Calu3 (cell line): ENCODE results near the gene HPD. TPM values are rescaled to one million over a fixed set of nuclear protein-coding genes. Genes with fewer than 3 reads are reported as not detected.

Experiments
- BruUV-seq: library from RNA; stranded (reverse); fragments of 400-500 nt; replicated peaks from 2 replicates; lab custom pipeline; 2021; lab: Mats Ljungman, UMichigan
- CTCF ChIA-PET: fragments of 300-600 bp; sonication (Branson Sonifier 250); formaldehyde crosslinking; loops from one replicate; lab custom pipeline; 2022; ENCODE audit warnings: antibody characterized with exemption; lab: Charles Lee
- DNase-seq: peaks from one replicate; pipeline ENCODE4 v3.0.0; 2022
- H3K27ac Mint-ChIP-seq: one replicate; pipeline ENCODE4 v1.8.0; 2022; ENCODE audit warnings: mixed read lengths; ENCODE audit not compliant: unreplicated experiment
- H3K27me3 Mint-ChIP-seq: one replicate; pipeline ENCODE4 v1.8.0; 2022; ENCODE audit warnings: mixed read lengths; ENCODE audit not compliant: unreplicated experiment
- H3K36me3 Mint-ChIP-seq: one replicate; pipeline ENCODE4 v1.8.0; 2022; ENCODE audit warnings: mild to moderate bottlenecking, moderate library complexity, mixed read lengths; ENCODE audit not compliant: insufficient read depth, unreplicated experiment
- H3K4me1 Mint-ChIP-seq: one replicate; pipeline ENCODE4 v1.8.0; 2022; ENCODE audit warnings: mild to moderate bottlenecking, low read depth, mixed read lengths; ENCODE audit not compliant: unreplicated experiment
- H3K4me3 Mint-ChIP-seq: one replicate; pipeline ENCODE4 v1.8.0; 2022; ENCODE audit warnings: mild to moderate bottlenecking, low read depth, moderate library complexity, mixed read lengths; ENCODE audit not compliant: unreplicated experiment
- H3K9me3 Mint-ChIP-seq: one replicate; pipeline ENCODE4 v1.8.0; 2022; ENCODE audit warnings: low read depth, mixed read lengths; ENCODE audit not compliant: unreplicated experiment
- CTCF ChIP-seq: fragments of 200-600 bp; IDR thresholded peaks from one replicate; pipeline ENCODE4 v1.8.0; 2022; ENCODE audit warnings: antibody characterized with exemption; ENCODE audit not compliant: unreplicated experiment
- intact Hi-C: fragments of 100-400 bp; cut with micrococcal nuclease; formaldehyde crosslinking; loops from one replicate; pipeline ENCODE4 v1.10.0; 2022; ENCODE audit not compliant: unreplicated experiment
- total RNA-seq: library from RNA; stranded (reverse); gene quantifications from 2 replicates; pipeline ENCODE4 v1.2.3, GENCODE V29; 2022

The HPD gene
- total RNA-seq, 1 experiment from 2014 or later = not detected

- intact Hi-C loops = no loop called here
- peaks cover 86% of the 10 kb centered on the region for H3K36me3 Mint-ChIP-seq
- H3K27me3 Mint-ChIP-seq = no peaks in the 10 kb centered on the region
- BruUV-seq = no TSS peak
- H3K9me3 Mint-ChIP-seq = no peaks in the 10 kb centered on the region
- CTCF ChIA-PET = interaction anchor here (0.8 to 3.6 kb wide), 3 partner anchors 8 to 9 kb away, joined by 6 to 13 read pairs (median 7); partner anchors contain the start of gene RHOF
- TF ChIP-seq CTCF = no peak
- H3K4me3 Mint-ChIP-seq = peak overlapping the region; percentile 76
- H3K27ac Mint-ChIP-seq = peak overlapping the region; percentile 93
- peaks cover 48% of the 10 kb centered on the region for H3K4me1 Mint-ChIP-seq
- DNase-seq = peak; percentile 86
These were observed 55.6 kb downstream of the HPD start for GRCh38 chr12:121802843-121803698.

- Mint-ChIP-seq H3K4me1 (peaks cover 54% of the 10 kb centered on the region), H3K36me3 (peaks cover 88% of the 10 kb centered on the region), H3K27me3 (no peaks in the 10 kb centered on the region), H3K27ac (peak overlapping the region; percentile 93), H3K4me3 (peak overlapping the region; percentile 76), H3K9me3 (no peaks in the 10 kb centered on the region)
- no peak for DNase-seq
- TSS peak; percentile 85 for BruUV-seq
- CTCF ChIA-PET = interaction anchor here (0.8 to 3.6 kb wide), 3 partner anchors 8 to 16 kb away, joined by 3 to 13 read pairs (median 7); no protein-coding TSS in a partner anchor
- no peak for TF ChIP-seq CTCF
- intact Hi-C loops = no loop called here
These were observed 56.2 kb downstream of the HPD start for GRCh38 chr12:121802485-121802842.

GRCh38 chr12:121801595-121802484 lies 56.8 kb downstream of the HPD start:
- Mint-ChIP-seq H3K36me3 (peaks cover 88% of the 10 kb centered on the region), H3K4me3 (peak overlapping the region; percentile 76), H3K27me3 (no peaks in the 10 kb centered on the region), H3K4me1 (peaks cover 61% of the 10 kb centered on the region), H3K27ac (peak overlapping the region; percentile 93), H3K9me3 (no peaks in the 10 kb centered on the region)
- TSS peak; percentile 50 for BruUV-seq
- intact Hi-C loops = no loop called here
- CTCF ChIA-PET = interaction anchor here (0.6 to 3.6 kb wide), 3 partner anchors 10 to 31 kb away, joined by 3 to 13 read pairs (median 4); no protein-coding TSS in a partner anchor
- no peak for DNase-seq
- no peak for TF ChIP-seq CTCF
